NCI-H128 (cell line): ENCODE results near the gene CHPF2.

ENCODE experiments used
- DNase-seq: peaks from one replicate; lab custom pipeline; 2025; ENCODE audit not compliant: unreplicated experiment; lab: John Stamatoyannopoulos, UW

CHPF2 gene

DNA sequence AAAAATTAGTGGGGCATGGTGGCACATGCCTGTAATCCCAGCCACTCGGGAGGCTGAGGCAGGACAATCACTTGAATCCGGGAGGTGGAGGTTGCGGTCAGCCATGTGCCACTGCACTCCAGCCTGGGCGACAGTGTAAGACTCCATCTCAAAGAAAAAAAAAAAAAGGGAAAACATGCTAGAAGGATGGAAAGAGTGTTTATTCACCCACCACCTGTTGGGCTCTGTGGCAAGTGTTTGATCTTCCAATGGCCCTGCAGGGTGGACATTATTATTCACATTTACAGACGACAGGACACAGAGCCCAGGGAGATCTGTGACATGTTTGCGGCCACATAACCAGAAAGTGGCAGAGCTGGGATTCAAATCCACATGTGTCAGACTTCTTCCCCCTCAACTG is 49.4 kb downstream of the CHPF2 start:
- no peak for DNase-seq

DNA sequence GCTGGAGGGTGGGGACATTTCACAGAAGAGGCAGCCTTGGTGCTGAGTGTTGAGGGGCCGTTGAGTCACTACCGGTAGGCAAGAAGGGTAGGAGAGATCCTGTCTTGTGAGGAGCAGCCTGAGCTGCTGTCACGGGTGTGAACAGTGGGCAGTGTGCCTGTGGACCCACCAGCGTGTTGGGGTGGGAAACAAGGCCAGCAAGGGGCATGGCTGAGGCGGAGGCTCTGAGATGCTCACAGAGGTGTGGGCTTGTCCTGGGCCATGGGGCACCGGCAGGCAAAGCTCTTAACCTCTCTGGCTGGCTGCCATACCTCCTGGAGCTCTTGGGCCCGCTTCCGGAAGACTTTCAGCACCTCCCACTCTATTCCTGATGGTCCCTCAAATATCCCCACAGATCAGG is 49.8 kb downstream of the CHPF2 start:
- DNase-seq: no peak

DNA sequence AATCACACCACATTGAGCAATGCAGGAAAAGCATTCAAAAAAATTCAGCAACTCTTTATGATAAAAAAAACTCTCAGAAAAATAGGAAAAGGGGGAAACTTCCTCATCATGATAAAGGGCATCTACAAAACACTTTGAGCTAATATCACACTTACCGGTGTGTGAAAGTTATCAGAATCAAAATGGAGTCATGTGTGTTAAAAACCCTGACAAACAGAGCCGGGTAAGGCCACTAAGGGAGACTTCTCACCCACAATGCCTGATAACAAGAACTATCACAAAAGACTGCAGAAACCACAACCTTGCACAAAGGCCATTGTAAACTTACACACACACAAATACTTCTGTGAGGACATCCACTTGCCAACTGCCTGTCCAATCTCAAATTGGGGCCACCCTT is 51.0 kb downstream of the CHPF2 start:
- DNase-seq: no peak

DNA sequence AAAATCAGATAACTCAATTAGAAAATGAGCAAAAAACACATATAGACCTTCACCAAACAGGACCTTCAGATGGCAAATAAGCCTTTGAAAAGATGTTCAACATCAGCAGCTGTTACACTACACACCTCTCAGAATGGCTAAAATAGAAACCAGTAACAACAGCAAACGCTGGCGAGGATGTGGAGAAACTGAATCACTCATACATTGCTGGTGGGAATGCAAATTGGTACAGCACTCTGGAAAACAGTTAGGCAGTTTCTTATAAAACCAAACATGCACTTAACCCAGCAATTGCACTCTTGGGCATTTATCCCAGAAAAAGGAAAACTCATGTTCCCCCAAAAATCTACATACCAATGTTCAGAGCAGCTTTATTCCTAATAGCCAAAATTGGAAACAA is 53.9 kb downstream of the CHPF2 start:
- DNase-seq: no peak
